Fibroblast of lung (primary cell): Measurements from ENCODE around the gene KRTAP2-3. TPM values are rescaled to one million over a fixed set of nuclear protein-coding genes. Genes with fewer than 3 reads are reported as not detected.
A peak's percentile ranks its signal among the peaks of the same experiment; 100 is the strongest.

Source experiments
- DNase-seq, 2 donors: peaks; one replicate each; pipeline versions ENCODE4 v3.0.0 to v3.0.0-alpha.2; 2010; ENCODE audit warnings: low read depth in 2 of 2
- H2AFZ ChIP-seq: 2 replicates; pipeline ENCODE4 v1.5.1; 2012; ENCODE audit warnings: low read length, control low read depth, inconsistent platforms
- H3K27ac ChIP-seq: 2 replicates; pipeline ENCODE4 v1.5.1; 2011; ENCODE audit warnings: low read length, control low read depth; ENCODE audit not compliant: insufficient read depth
- H3K27me3 ChIP-seq: 2 replicates; pipeline ENCODE4 v1.5.1; 2011; ENCODE audit warnings: mild to moderate bottlenecking, low read length; ENCODE audit not compliant: control insufficient read depth, insufficient read depth
- H3K36me3 ChIP-seq: 2 replicates; pipeline ENCODE4 v1.5.1; 2011; ENCODE audit warnings: low read length; ENCODE audit not compliant: control insufficient read depth, insufficient read depth
- H3K4me1 ChIP-seq: 2 replicates; pipeline ENCODE4 v1.5.1; 2011; ENCODE audit warnings: low read length; ENCODE audit not compliant: control insufficient read depth, insufficient read depth; ENCODE audit errors: extremely low read depth
- H3K4me2 ChIP-seq: 2 replicates; pipeline ENCODE4 v1.5.1; 2011; ENCODE audit warnings: low read length, control low read depth; ENCODE audit not compliant: insufficient read depth; ENCODE audit errors: extremely low read depth
- H3K4me3 ChIP-seq, 4 experiments: fragments of 200-600 bp in 1 of 4; sonication (generic) in 1 of 4; replicated peaks in 1 of 4; 2 replicates each; pipeline ENCODE4 v1.5.1; 2011 to 2016; ENCODE audit warnings: low read length in 4 of 4, low read depth in 3 of 4, mild to moderate bottlenecking in 3 of 4, control low read depth in 2 of 4, inconsistent platforms in 1 of 4, mixed read lengths in 1 of 4; ENCODE audit not compliant: insufficient read depth in 1 of 4; ENCODE audit errors: control extremely low read depth in 1 of 4
- H3K79me2 ChIP-seq: 2 replicates; pipeline ENCODE4 v1.5.1; 2012; ENCODE audit warnings: mild to moderate bottlenecking, low read length, inconsistent platforms; ENCODE audit not compliant: control insufficient read depth, insufficient read depth
- H3K9ac ChIP-seq: 2 replicates; pipeline ENCODE4 v1.5.1; 2011; ENCODE audit warnings: mild to moderate bottlenecking, low read length, control low read depth; ENCODE audit not compliant: insufficient read depth
- H3K9me3 ChIP-seq: 2 replicates; pipeline ENCODE4 v1.5.1; 2012; ENCODE audit warnings: low read depth, low read length; ENCODE audit not compliant: control insufficient read depth, insufficient read depth
- H4K20me1 ChIP-seq: 2 replicates; pipeline ENCODE4 v1.5.1; 2011; ENCODE audit warnings: low read length; ENCODE audit not compliant: control insufficient read depth, insufficient read depth; ENCODE audit errors: extremely low read depth
- CTCF ChIP-seq, 2 donors: IDR thresholded peaks in 1 of 2; conservative IDR thresholded peaks in 1 of 2; 1 replicate in 1 of 2; 2 replicates in 1 of 2; pipeline ENCODE4 v1.5.1; 2011 to 2012; ENCODE audit warnings: low read length in 2 of 2, control low read depth in 1 of 2, inconsistent platforms in 1 of 2, low read depth in 1 of 2, mild to moderate bottlenecking in 1 of 2
- EZH2 ChIP-seq: IDR thresholded peaks from 2 replicates; pipeline ENCODE4 v1.5.1; 2012; ENCODE audit warnings: low read length, control low read depth, mild to moderate bottlenecking; ENCODE audit errors: missing control alignments
- polyA plus RNA-seq, 2 donors: library from polyadenylated mRNA; depleted of rRNA in 1 of 2; stranded (reverse) in 1 of 2; unstranded in 1 of 2; fragments of >200 nt; gene quantifications; 2 replicates each; pipeline ENCODE4 v1.2.1, GENCODE V29; 2011 to 2012; ENCODE audit warnings: missing spikeins in 1 of 2
- total RNA-seq: library from RNA; depleted of rRNA; stranded (reverse); fragments of >200 nt; gene quantifications from 2 replicates; pipeline ENCODE4 v1.2.1, GENCODE V29; 2014

KRTAP2-3 gene
- total and polyA plus RNA-seq, 2 donors (not counting 1 experiment from before 2014, with no cell fraction given): 0.84 TPM; not detected in 1

- Histone ChIP-seq H3K9ac (no peak overlapping the region), H3K27ac (no peak overlapping the region), H3K4me2 (no peak overlapping the region), H3K27me3 (no peaks in the 10 kb centered on the region), H3K4me3 (no peak overlapping the region), H4K20me1 (no peaks in the 10 kb centered on the region), H3K36me3 (no peaks in the 10 kb centered on the region), H2AFZ (no peak overlapping the region), H3K4me1 (peaks cover 8% of the 10 kb centered on the region), H3K9me3 (no peaks in the 10 kb centered on the region), H3K79me2 (no peaks in the 10 kb centered on the region)
- TF ChIP-seq EZH2 (no peak), CTCF (conservative IDR thresholded peaks at IDR 0.05 in 1 of 2, IDR thresholded peaks at IDR 0.05 in 1 of 2; ENCODE audit: low read depth in 1 of 2, low read length in 2 of 2) (no peak)
- DNase-seq: no peak
Observed at GRCh38 chr17:41054025-41054424, 5.9 kb downstream of the KRTAP2-3 start.

- H2AFZ ChIP-seq: no peak overlapping the region
- H3K27ac ChIP-seq: no peak overlapping the region
Observed at GRCh38 chr17:41052566-41052965, 7.3 kb downstream of the KRTAP2-3 start.

DNA sequence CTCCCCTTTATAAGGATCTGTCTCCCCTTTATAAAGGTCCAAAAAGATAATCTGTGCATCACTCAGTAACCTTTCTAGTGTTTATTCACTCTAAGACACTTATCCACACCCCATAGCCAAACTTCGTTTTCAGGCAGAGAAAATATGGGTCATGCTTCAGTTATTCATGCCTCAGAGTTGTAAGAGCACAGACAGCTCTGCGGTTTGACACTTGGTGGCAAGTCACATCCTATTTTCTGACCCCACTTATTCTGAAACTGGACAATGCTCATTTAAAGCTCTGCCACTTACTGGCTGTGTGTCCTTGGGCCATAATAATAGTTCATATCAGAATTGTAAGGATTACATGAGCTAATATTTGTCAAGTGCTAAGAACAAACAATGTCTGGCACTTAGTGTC lies 10.8 kb downstream of the KRTAP2-3 start:
- DNase-seq: peak in 1 of 2 donors; percentile 90
- H3K4me2 ChIP-seq: no peak overlapping the region
- H3K27me3 ChIP-seq: no peaks in the 10 kb centered on the region

More at GRCh38 chr17:41052566-41052965, 7.3 kb downstream of the KRTAP2-3 start:
- Histone ChIP-seq H3K4me3 (no peak overlapping the region), H3K9me3 (no peaks in the 10 kb centered on the region), H3K4me1 (peaks cover 2% of the 10 kb centered on the region), H3K27me3 (no peaks in the 10 kb centered on the region), H3K79me2 (no peaks in the 10 kb centered on the region), H3K36me3 (no peaks in the 10 kb centered on the region), H3K4me2 (no peak overlapping the region), H3K9ac (no peak overlapping the region), H4K20me1 (no peaks in the 10 kb centered on the region)
- peak in 1 of 2 donors; percentile 79 for DNase-seq
- TF ChIP-seq CTCF (conservative IDR thresholded peaks at IDR 0.05 in 1 of 2, IDR thresholded peaks at IDR 0.05 in 1 of 2; ENCODE audit: low read depth in 1 of 2, low read length in 2 of 2): no peak
- no peak for TF ChIP-seq EZH2

More for the DNA sequence above, 10.8 kb downstream of the KRTAP2-3 start:
- Histone ChIP-seq H4K20me1 (no peaks in the 10 kb centered on the region), H3K4me1 (peaks cover 2% of the 10 kb centered on the region), H3K36me3 (no peaks in the 10 kb centered on the region), H2AFZ (no peak overlapping the region), H3K9ac (no peak overlapping the region), H3K27ac (no peak overlapping the region), H3K79me2 (no peaks in the 10 kb centered on the region), H3K9me3 (no peaks in the 10 kb centered on the region), H3K4me3 (no peak overlapping the region)
- TF ChIP-seq CTCF (conservative IDR thresholded peaks at IDR 0.05 in 1 of 2, IDR thresholded peaks at IDR 0.05 in 1 of 2; ENCODE audit: low read depth in 1 of 2, low read length in 2 of 2) (no peak), EZH2 (no peak)
